Smooth muscle cell (in vitro differentiated cells): ENCODE measurements around the gene KNDC1. TPM values are rescaled to one million over a fixed set of nuclear protein-coding genes. Genes with fewer than 3 reads are reported as not detected.

ENCODE experiments used
- DNase-seq: peaks from one replicate; lab custom pipeline; 2025; ENCODE audit not compliant: unreplicated experiment; lab: John Stamatoyannopoulos, UW
- H2AFZ ChIP-seq: fragments of 200-600 bp; sonication (generic); 2 replicates; pipeline ENCODE4 v1.6.0; 2016; ENCODE audit warnings: antibody characterized with exemption, low read depth, mild to moderate bottlenecking
- H3F3A ChIP-seq: fragments of 200-600 bp; sonication (generic); 2 replicates; pipeline ENCODE4 v1.6.0; 2017; ENCODE audit warnings: antibody characterized with exemption, low read depth
- H3K27ac ChIP-seq: fragments of 200-600 bp; sonication (generic); 2 replicates; pipeline ENCODE4 v1.5.1; 2016; ENCODE audit warnings: low read depth, mild to moderate bottlenecking
- H3K27me3 ChIP-seq: fragments of 200-600 bp; sonication (generic); 2 replicates; pipeline ENCODE4 v1.6.1; 2016; ENCODE audit warnings: low read depth, mild to moderate bottlenecking
- H3K36me3 ChIP-seq: fragments of 200-600 bp; sonication (generic); 2 replicates; pipeline ENCODE4 v1.5.1; 2016; ENCODE audit warnings: low read depth
- H3K4me1 ChIP-seq: fragments of 200-600 bp; sonication (generic); 2 replicates; pipeline ENCODE4 v1.5.1; 2016; ENCODE audit warnings: low read depth
- H3K4me2 ChIP-seq: fragments of 200-600 bp; sonication (generic); 2 replicates; pipeline ENCODE4 v1.6.0; 2016; ENCODE audit warnings: mild to moderate bottlenecking
- H3K4me3 ChIP-seq: fragments of 200-600 bp; sonication (generic); 2 replicates; pipeline ENCODE4 v1.5.1; 2016; ENCODE audit warnings: mild to moderate bottlenecking
- H3K79me2 ChIP-seq: fragments of 200-600 bp; sonication (generic); 2 replicates; pipeline ENCODE4 v1.6.0; 2016; ENCODE audit warnings: low read depth, mild to moderate bottlenecking
- H3K9ac ChIP-seq: fragments of 200-600 bp; sonication (generic); 2 replicates; pipeline ENCODE4 v1.6.0; 2016; ENCODE audit warnings: low read depth
- H3K9me3 ChIP-seq: fragments of 200-600 bp; sonication (generic); replicated peaks from 2 replicates; pipeline ENCODE4 v1.5.1; 2016; ENCODE audit warnings: low read depth
- H4K20me1 ChIP-seq: fragments of 200-600 bp; sonication (generic); 2 replicates; pipeline ENCODE4 v1.6.0; 2016; ENCODE audit warnings: low read depth
- WGBS: methylation state at CpG from one replicate; pipeline ENCODE4 v1.1.7; 2016; ENCODE audit warnings: low lambda C conversion rate; 5-methylcytosine and 5-hydroxymethylcytosine counted together
- polyA plus RNA-seq: library from polyadenylated mRNA; unstranded; fragments of >200 nt; fragmentation: Nextera tagmentation; extraction: Ambion mirVana; gene quantifications from 2 replicates; pipeline ENCODE4 v1.2.1, GENCODE V29; 2016
- total RNA-seq: library from RNA; depleted of rRNA; stranded (reverse); fragments of >200 nt; gene quantifications from 2 replicates; pipeline ENCODE4 v1.2.3, GENCODE V29; 2014
- TF ChIP-seq, protein P1 (sequence below): fragments of 200-600 bp; sonication (generic); IDR thresholded peaks from 2 replicates; pipeline ENCODE4 v1.5.1; 2017; ENCODE audit warnings: borderline replicate concordance, mild to moderate bottlenecking, antibody characterized with exemption; ENCODE audit not compliant: insufficient read depth, poor library complexity, severe bottlenecking

The KNDC1 gene
- total and polyA plus RNA-seq, 2 experiments from 2014 or later = 2.3 to 3.1 TPM

DNA sequence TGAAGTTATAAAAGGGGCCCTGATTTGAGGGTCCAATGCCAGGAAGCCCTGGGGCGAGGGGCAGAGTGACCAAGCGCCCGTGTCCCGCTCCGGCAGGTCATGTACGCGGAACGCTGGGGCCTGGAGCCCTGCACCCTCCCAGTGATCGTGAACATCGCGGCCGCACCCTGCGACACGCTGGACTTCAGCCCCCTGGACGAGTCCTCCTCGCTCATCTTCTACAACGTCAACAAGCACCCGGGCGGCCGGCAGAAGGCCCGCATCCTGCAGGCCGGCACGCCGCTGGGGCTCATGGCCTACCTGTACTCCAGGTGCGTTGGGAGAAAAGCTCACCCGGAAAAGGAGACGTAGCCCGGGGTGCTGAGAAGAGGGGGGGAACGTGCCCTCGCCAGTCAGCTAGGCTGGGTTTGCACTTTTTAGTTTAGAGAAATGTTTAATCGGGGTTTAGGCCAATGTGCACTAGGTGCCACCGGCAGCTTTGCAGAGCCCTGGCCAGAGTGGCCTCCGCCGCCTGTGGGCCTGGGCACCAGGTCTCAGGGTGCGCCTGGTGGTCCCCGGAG is 47.1 kb downstream of the KNDC1 start:
- Histone ChIP-seq H3K27me3 (no peaks in the 10 kb centered on the region), H3K9ac (no peak overlapping the region), H3F3A (no peaks in the 10 kb centered on the region), H3K4me3 (no peak overlapping the region), H3K27ac (no peak overlapping the region), H3K4me1 (no peaks in the 10 kb centered on the region), H3K79me2 (no peaks in the 10 kb centered on the region), H4K20me1 (no peaks in the 10 kb centered on the region), H3K4me2 (no peak overlapping the region), H3K9me3 (no peaks in the 10 kb centered on the region), H3K36me3 (no peaks in the 10 kb centered on the region), H2AFZ (no peak overlapping the region)
- WGBS = 94% methylated on average over 25 of the region's 36 CpGs
- no peak for DNase-seq
- TF ChIP-seq, protein P1, sequence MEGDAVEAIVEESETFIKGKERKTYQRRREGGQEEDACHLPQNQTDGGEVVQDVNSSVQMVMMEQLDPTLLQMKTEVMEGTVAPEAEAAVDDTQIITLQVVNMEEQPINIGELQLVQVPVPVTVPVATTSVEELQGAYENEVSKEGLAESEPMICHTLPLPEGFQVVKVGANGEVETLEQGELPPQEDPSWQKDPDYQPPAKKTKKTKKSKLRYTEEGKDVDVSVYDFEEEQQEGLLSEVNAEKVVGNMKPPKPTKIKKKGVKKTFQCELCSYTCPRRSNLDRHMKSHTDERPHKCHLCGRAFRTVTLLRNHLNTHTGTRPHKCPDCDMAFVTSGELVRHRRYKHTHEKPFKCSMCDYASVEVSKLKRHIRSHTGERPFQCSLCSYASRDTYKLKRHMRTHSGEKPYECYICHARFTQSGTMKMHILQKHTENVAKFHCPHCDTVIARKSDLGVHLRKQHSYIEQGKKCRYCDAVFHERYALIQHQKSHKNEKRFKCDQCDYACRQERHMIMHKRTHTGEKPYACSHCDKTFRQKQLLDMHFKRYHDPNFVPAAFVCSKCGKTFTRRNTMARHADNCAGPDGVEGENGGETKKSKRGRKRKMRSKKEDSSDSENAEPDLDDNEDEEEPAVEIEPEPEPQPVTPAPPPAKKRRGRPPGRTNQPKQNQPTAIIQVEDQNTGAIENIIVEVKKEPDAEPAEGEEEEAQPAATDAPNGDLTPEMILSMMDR = no peak

DNA sequence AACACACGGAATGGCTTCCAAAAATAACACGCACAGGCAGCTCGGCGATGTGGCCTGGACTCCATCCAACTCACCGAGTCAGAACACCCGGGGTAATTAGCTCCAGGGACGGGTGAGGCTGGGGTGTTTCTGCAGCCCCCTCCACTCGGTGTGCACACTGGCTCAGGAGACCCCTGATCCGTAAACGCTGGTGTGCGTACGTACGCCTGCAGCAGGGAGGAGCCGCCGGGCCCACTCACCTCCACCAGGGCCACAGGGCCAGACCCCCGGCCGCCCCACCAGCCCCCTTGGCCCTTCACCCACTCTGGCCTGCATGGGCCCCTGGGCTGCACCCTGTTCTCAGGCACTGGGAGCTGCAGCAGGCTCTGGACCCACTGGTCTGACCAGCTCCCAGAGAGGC is 47.6 kb downstream of the KNDC1 start:
- DNase-seq = no peak
- H3K27me3 ChIP-seq = no peaks in the 10 kb centered on the region
- no peak overlapping the region for H3K4me3 ChIP-seq

DNA sequence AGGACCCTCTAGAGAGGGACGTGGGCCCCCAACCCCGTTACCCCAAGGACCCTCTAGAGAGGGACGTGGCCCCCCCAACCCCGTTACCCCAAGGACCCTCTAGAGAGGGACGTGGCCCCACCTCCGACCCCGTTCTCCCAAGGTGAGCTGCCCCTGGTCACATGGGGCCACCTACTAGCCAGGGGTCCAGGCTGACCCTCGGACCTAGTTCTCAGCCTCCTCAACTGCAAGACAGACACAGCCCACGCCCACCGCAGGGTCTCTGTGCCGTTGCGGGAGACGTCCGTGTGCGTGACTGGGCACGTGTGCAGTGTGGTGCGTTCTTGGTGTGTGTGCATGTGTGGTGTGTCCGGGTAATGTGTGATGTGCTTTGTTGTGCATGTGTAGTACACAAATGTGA is 48.4 kb downstream of the KNDC1 start:
- Histone ChIP-seq H3K9ac (no peak overlapping the region), H3K4me3 (no peak overlapping the region), H3K36me3 (no peaks in the 10 kb centered on the region), H3K27ac (no peak overlapping the region), H3K4me1 (no peaks in the 10 kb centered on the region), H3K4me2 (no peak overlapping the region), H3K9me3 (no peaks in the 10 kb centered on the region), H2AFZ (no peak overlapping the region), H4K20me1 (no peaks in the 10 kb centered on the region), H3K27me3 (no peaks in the 10 kb centered on the region), H3F3A (no peaks in the 10 kb centered on the region), H3K79me2 (no peaks in the 10 kb centered on the region)
- WGBS = 98% methylated on average over 13 of the region's 18 CpGs
- TF ChIP-seq, protein P1 = no peak
- DNase-seq = no peak

More for the DNA sequence above, 47.6 kb downstream of the KNDC1 start:
- no peaks in the 10 kb centered on the region for H3K79me2 ChIP-seq
- H3F3A ChIP-seq = no peaks in the 10 kb centered on the region
- no peak overlapping the region for H3K9ac ChIP-seq
- no peaks in the 10 kb centered on the region for H3K4me1 ChIP-seq
- no peaks in the 10 kb centered on the region for H4K20me1 ChIP-seq
- TF ChIP-seq, protein P1 = no peak
- H3K36me3 ChIP-seq = no peaks in the 10 kb centered on the region
- 91% methylated on average over 17 of the region's 17 CpGs for WGBS
- no peak overlapping the region for H3K4me2 ChIP-seq
- H3K27ac ChIP-seq = no peak overlapping the region
- H3K9me3 ChIP-seq = no peaks in the 10 kb centered on the region
- H2AFZ ChIP-seq = no peak overlapping the region

DNA sequence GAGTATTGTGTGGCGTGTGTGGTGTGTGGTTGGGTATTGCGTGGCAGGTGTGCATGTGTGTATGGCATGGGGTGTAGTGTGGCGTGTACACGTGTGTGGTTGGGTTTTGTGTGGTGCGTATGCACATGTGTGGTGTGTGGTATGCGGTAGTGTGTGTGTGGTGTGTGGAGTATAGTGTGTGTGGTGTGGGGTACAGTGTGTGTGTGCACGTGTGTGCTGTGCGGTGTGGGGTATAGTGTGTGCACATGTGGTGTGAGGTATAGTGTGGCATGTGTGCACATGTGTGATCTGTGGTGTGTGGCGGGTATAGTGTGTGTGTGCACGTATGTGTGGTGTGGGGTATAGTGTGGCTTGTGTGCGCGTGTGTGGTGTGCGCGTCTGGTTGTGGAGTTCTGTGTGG is 49.1 kb downstream of the KNDC1 start:
- 96% methylated on average over 6 of the region's 14 CpGs for WGBS
- TF ChIP-seq, protein P1 = no peak
- H3K4me1 ChIP-seq = no peaks in the 10 kb centered on the region
- no peaks in the 10 kb centered on the region for H3K9me3 ChIP-seq
- no peak for DNase-seq
- no peak overlapping the region for H3K27ac ChIP-seq
- no peaks in the 10 kb centered on the region for H3F3A ChIP-seq
- no peak overlapping the region for H2AFZ ChIP-seq
- H3K36me3 ChIP-seq = no peaks in the 10 kb centered on the region
- H3K9ac ChIP-seq = no peak overlapping the region
- no peaks in the 10 kb centered on the region for H3K27me3 ChIP-seq
- no peaks in the 10 kb centered on the region for H3K79me2 ChIP-seq
- no peak overlapping the region for H3K4me3 ChIP-seq
- no peaks in the 10 kb centered on the region for H4K20me1 ChIP-seq
- no peak overlapping the region for H3K4me2 ChIP-seq
